ENCODE measurements around the gene UGT8.
A peak's percentile ranks its signal among the peaks of the same experiment; 100 is the strongest.
"Not testable (repeated sequence)": the region's sequence is repeated elsewhere in the genome, so short reads cannot be mapped to it uniquely, and the experiment has no call there.

The UGT8 gene

DNA sequence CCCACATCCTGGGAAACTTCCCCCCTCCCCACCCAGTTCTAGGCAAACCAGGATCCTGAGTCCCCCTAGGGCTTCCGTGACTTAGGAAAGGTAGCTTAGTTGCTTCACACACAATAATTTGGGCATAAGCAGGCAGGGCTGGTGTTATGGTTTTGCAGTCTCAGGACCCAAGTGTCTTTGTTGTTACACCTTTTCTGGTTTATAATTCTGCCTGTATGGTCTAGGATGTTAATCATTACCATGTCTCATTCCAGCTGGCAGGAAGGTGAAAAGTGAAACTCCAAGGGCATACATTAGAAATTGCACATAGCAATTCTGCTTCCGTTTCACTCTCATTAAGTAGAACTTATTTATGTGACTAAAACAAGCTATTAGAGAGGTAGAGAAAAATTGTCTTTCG is 16.8 kb downstream of the UGT8 start:
- H3K27me3 Mint-ChIP-seq (ENCODE audit: low read depth), result no peaks in the 10 kb centered on the region
- H3K27ac Mint-ChIP-seq, result peak overlapping the region; percentile 79 to 99 (median 92)
- TF ChIP-seq, protein P1, sequence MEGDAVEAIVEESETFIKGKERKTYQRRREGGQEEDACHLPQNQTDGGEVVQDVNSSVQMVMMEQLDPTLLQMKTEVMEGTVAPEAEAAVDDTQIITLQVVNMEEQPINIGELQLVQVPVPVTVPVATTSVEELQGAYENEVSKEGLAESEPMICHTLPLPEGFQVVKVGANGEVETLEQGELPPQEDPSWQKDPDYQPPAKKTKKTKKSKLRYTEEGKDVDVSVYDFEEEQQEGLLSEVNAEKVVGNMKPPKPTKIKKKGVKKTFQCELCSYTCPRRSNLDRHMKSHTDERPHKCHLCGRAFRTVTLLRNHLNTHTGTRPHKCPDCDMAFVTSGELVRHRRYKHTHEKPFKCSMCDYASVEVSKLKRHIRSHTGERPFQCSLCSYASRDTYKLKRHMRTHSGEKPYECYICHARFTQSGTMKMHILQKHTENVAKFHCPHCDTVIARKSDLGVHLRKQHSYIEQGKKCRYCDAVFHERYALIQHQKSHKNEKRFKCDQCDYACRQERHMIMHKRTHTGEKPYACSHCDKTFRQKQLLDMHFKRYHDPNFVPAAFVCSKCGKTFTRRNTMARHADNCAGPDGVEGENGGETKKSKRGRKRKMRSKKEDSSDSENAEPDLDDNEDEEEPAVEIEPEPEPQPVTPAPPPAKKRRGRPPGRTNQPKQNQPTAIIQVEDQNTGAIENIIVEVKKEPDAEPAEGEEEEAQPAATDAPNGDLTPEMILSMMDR (IDR thresholded peaks at IDR 0.05; ENCODE audit: unreplicated experiment in 3 of 3), result no peak
- H3K9me3 Mint-ChIP-seq, result no peaks in the 10 kb centered on the region
- no peaks in the 10 kb centered on the region for H3K4me1 Mint-ChIP-seq
- H3K36me3 Mint-ChIP-seq (ENCODE audit: low read depth), result no peaks in the 10 kb centered on the region
- peak overlapping the region; percentile 25 to 53 (median 43) for H3K4me3 Mint-ChIP-seq

DNA sequence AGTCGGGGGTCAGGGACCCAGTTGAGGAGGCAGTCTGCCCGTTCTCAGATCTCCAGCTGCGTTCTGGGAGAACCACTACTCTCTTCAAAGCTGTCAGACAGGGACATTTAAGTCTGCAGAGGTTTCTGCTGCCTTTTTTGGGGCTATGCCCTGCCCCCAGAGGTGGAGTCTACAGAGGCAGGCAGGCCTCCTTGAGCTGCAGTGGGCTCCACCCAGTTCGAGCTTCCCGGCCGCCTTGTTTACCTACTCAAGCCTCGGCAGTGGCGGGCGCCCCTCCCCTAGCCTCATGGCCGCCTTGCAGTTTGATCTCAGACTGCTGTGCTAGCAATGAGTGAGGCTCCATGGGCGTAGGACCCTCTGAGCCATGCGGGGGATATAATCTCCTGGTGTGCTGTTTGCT is 17.4 kb downstream of the UGT8 start:
- H3K4me1 Mint-ChIP-seq; H3K27me3 Mint-ChIP-seq (ENCODE audit: low read depth); H3K9me3 Mint-ChIP-seq; H3K36me3 Mint-ChIP-seq (ENCODE audit: low read depth): not testable (repeated sequence)
- H3K4me3 Mint-ChIP-seq, result peak overlapping the region in 2 of 3 experiments; percentile 19 to 43
- H3K27ac Mint-ChIP-seq, result peak overlapping the region; percentile 79 to 99 (median 92)

DNA sequence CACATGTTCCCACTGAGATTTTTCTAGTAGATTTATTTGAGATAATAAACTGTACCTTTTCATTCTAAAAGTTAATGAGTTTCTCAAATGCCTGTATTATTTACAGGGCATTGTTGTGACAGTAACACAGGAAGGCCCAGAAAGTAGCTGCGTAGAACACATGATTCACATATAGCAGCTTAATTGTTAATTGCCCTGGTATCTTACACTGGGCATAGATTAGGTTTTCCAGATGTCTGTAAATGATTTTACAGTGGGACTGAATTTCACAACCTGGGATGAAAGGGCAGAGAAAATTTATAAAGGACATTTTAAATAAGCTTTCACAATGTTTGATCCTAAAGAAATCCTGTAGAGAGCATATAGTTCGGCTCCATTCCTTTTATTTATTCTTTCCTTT is 27.6 kb downstream of the UGT8 start:
- Mint-ChIP-seq H3K4me3 (no peak overlapping the region), H3K4me1 (no peaks in the 10 kb centered on the region), H3K36me3 (ENCODE audit: low read depth) (no peaks in the 10 kb centered on the region), H3K27me3 (ENCODE audit: low read depth) (no peaks in the 10 kb centered on the region), H3K27ac (peak overlapping the region in 1 of 3 experiments; percentile 58), H3K9me3 (no peaks in the 10 kb centered on the region)
- TF ChIP-seq, protein P1 (IDR thresholded peaks at IDR 0.05; ENCODE audit: unreplicated experiment in 3 of 3), result no peak

DNA sequence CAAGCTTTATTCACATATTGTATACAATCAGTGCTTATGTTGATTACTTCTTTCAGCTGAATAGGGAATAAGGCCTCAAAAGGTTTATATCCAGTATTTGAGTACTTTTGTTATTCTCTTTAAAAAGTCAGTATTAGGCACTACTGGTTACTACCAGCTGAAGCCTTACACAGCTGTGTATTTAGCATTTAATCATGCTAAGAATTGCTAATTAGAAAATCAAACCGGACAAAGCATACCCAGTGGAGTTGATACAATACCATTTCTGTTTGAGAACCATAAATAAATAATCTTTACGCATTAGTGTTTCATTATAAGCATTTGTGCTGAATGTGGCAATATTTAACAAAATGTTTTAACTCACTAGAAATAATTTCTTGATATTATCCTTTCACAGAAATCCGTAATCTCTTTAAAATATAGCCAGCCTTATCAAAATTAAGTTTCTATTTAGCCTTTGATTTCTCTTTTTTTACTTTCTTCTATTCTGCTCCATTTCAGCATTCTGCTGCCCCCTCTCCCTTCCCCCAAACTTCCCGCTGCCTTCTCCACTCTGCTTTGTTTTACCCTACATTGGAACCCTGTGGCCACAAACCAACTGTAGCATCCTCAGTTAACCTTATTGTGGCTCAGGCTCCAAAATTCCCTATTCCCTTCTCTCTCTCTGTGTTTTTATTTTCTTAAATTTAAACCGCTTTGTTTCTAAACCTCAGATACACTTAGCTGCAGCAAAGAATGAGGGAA is 37.8 kb downstream of the UGT8 start:
- TF ChIP-seq, protein P1 (IDR thresholded peaks at IDR 0.05; ENCODE audit: unreplicated experiment in 3 of 3), result no peak
- no peaks in the 10 kb centered on the region for H3K4me1 Mint-ChIP-seq
- H3K27me3 Mint-ChIP-seq (ENCODE audit: low read depth), result no peaks in the 10 kb centered on the region
- H3K36me3 Mint-ChIP-seq (ENCODE audit: low read depth), result peaks cover 3% of the 10 kb centered on the region
- no peak overlapping the region for H3K4me3 Mint-ChIP-seq
- H3K9me3 Mint-ChIP-seq, result no peaks in the 10 kb centered on the region
- peak overlapping the region in 1 of 3 experiments; percentile 58 for H3K27ac Mint-ChIP-seq

DNA sequence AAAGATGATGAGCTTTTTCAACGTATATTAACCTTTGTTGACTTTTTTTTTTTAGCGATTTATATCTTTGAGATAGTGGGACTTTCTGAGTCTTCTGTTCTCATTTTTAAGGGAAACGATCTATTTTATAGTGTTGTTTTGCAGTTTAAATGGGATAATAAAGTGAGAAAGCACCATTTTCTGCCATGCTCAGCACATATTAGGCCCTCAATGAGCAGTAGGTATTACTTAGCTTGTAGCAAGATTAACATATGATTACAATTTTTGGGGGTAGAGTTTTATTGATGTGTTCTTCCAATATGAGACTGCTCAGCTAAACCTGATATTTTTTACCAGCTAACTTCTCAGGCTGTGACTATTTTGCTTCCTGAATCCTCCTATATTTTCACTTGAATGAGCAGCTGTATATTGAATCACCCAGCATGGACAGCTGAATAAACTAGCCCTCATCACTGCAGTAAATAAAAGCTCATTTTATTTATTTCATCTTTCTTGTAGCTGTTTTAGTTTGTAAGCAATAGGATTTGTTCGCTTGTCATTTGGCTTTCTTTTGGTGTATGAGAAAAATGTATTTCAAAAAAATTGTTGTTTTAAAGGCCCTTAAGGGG is 43.7 kb downstream of the UGT8 start:
- H3K27me3 Mint-ChIP-seq (ENCODE audit: low read depth), result no peaks in the 10 kb centered on the region
- H3K4me3 Mint-ChIP-seq, result no peak overlapping the region
- no peaks in the 10 kb centered on the region for H3K36me3 Mint-ChIP-seq (ENCODE audit: low read depth)
- no peaks in the 10 kb centered on the region for H3K9me3 Mint-ChIP-seq
- TF ChIP-seq, protein P1 (IDR thresholded peaks at IDR 0.05; ENCODE audit: unreplicated experiment in 3 of 3), result no peak
- H3K4me1 Mint-ChIP-seq, result peaks cover 6% of the 10 kb centered on the region
- peak overlapping the region in 1 of 3 experiments; percentile 81 for H3K27ac Mint-ChIP-seq

DNA sequence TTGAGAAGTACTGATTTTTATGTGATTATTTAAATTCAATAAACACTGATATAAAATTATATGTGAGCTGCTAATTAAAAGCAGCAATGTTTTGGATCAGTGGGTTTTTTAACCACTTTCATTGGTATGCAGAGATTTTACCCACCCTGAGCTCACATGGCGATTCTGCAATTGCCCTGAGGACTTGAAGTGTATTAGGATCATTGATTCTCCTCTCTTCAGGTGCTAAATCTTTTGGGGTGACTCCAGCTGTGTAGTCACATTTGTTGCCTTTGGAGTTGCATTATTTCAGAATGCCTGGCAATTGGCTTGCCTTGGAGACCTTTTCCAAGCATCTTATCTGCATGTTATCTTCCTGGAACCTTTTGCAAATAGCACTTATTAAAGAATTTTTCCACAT is 51.3 kb downstream of the UGT8 start:
- Mint-ChIP-seq H3K27ac (peak overlapping the region in 1 of 3 experiments; percentile 64), H3K9me3 (no peaks in the 10 kb centered on the region), H3K36me3 (ENCODE audit: low read depth) (no peaks in the 10 kb centered on the region)

More for the DNA sequence above, 51.3 kb downstream of the UGT8 start:
- no peaks in the 10 kb centered on the region for H3K4me1 Mint-ChIP-seq
- H3K27me3 Mint-ChIP-seq (ENCODE audit: low read depth), result no peaks in the 10 kb centered on the region
- no peak overlapping the region for H3K4me3 Mint-ChIP-seq
- TF ChIP-seq, protein P1 (IDR thresholded peaks at IDR 0.05; ENCODE audit: unreplicated experiment in 3 of 3), result no peak

Measured in nephron (organoid).